Stimulated activated CD4-positive, alpha-beta T cell treated with anti-CD3 and anti-CD28 coated beads, Interleukin-1b, Interleukin-23, amount 100 ng/mL, for 1 hour (primary cell): Measurements from ENCODE around the gene IGFALS.

Experiments
- DNase-seq, 2 donors: peaks; one replicate each; pipeline ENCODE4 v3.0.0-alpha.2; 2020; ENCODE audit warnings: low read depth in 2 of 2

IGFALS gene

GRCh38 chr16:1793578-1794220 lies at the start of gene IGFALS:
TSS of gene IGFALS (minus strand) at chr16:1793705. CDS start at chr16:1793652, 53 bp downstream.
- no peak for DNase-seq

- no peak for DNase-seq
Measured at GRCh38 chr16:1839554-1839953, 46.0 kb upstream of the IGFALS start.

- DNase-seq = no peak
Measured at GRCh38 chr16:1834096-1834495, 40.6 kb upstream of the IGFALS start.

- no peak for DNase-seq
Measured at GRCh38 chr16:1832838-1833454, 39.4 kb upstream of the IGFALS start.

GRCh38 chr16:1831186-1832075 lies 37.9 kb upstream of the IGFALS start:
- no peak for DNase-seq

- no peak for DNase-seq
Measured at GRCh38 chr16:1830213-1830612, 36.7 kb upstream of the IGFALS start.

- DNase-seq = no peak
Measured at GRCh38 chr16:1828645-1829410, 35.3 kb upstream of the IGFALS start.

- DNase-seq = peak; percentile 71 to 86
Measured at GRCh38 chr16:1826691-1827573, 33.4 kb upstream of the IGFALS start, which contains the start of the genes FAHD1 and HAGH. TSS of gene FAHD1 (plus strand) at chr16:1827206. CDS start at chr16:1827239, 33 bp downstream. TSS of gene HAGH (minus strand) at chr16:1826825. CDS start at chr16:1826787, 38 bp downstream.

- peak; percentile 31 to 44 for DNase-seq
Measured at GRCh38 chr16:1825864-1826690, 32.6 kb upstream of the IGFALS start.

- DNase-seq = no peak
Measured at GRCh38 chr16:1825381-1825863, 31.9 kb upstream of the IGFALS start.

- no peak for DNase-seq
Measured at GRCh38 chr16:1823821-1824220, 30.3 kb upstream of the IGFALS start.

GRCh38 chr16:1822801-1823200 lies 29.3 kb upstream of the IGFALS start:
- no peak for DNase-seq

- no peak for DNase-seq
Measured at GRCh38 chr16:1821861-1822611, 28.5 kb upstream of the IGFALS start.

GRCh38 chr16:1820946-1821290 lies 27.4 kb upstream of the IGFALS start:
- DNase-seq = no peak

- no peak for DNase-seq
Measured at GRCh38 chr16:1820096-1820945, 26.8 kb upstream of the IGFALS start.

GRCh38 chr16:1819611-1820010 lies 26.1 kb upstream of the IGFALS start:
- DNase-seq = no peak

GRCh38 chr16:1818873-1819525 lies 25.5 kb upstream of the IGFALS start:
- no peak for DNase-seq
